Activated naive CD8-positive, alpha-beta T cell (primary cell): Measurements from ENCODE around the gene ROBO3.

Source experiments
- H3K27ac Mint-ChIP-seq: one replicate; pipeline ENCODE4 v1.8.0; 2021; ENCODE audit warnings: mixed read lengths
- H3K27me3 Mint-ChIP-seq: one replicate; pipeline ENCODE4 v1.8.0; 2021; ENCODE audit warnings: mixed read lengths
- H3K36me3 Mint-ChIP-seq: one replicate; pipeline ENCODE4 v1.8.0; 2021; ENCODE audit warnings: mixed read lengths
- H3K4me1 Mint-ChIP-seq: one replicate; pipeline ENCODE4 v1.8.0; 2021; ENCODE audit warnings: low read depth, mixed read lengths
- H3K4me3 Mint-ChIP-seq: one replicate; pipeline ENCODE4 v1.8.0; 2021; ENCODE audit warnings: mild to moderate bottlenecking, mixed read lengths
- H3K9me3 Mint-ChIP-seq: one replicate; pipeline ENCODE4 v1.8.0; 2021; ENCODE audit warnings: low read depth, mixed read lengths

ROBO3 gene

GRCh38 chr11:124865181-124865901 is at the start of gene ROBO3:
TSS of gene ROBO3 (plus strand) at chr11:124865432. CDS start at chr11:124865578, 146 bp downstream.
- Mint-ChIP-seq H3K9me3 (no peaks in the 10 kb centered on the region), H3K36me3 (no peaks in the 10 kb centered on the region), H3K4me3 (peak within 1 kb of the TSS; percentile 20), H3K27me3 (peaks cover 53% of the 10 kb centered on the region), H3K4me1 (peaks cover 42% of the 10 kb centered on the region), H3K27ac (no peak within 1 kb of the TSS)

GRCh38 chr11:124817036-124817435 is 48.2 kb upstream of the ROBO3 start:
- Mint-ChIP-seq H3K9me3 (no peaks in the 10 kb centered on the region), H3K27me3 (peaks cover 40% of the 10 kb centered on the region), H3K27ac (no peak overlapping the region), H3K4me3 (no peak overlapping the region), H3K4me1 (no peaks in the 10 kb centered on the region), H3K36me3 (no peaks in the 10 kb centered on the region)

GRCh38 chr11:124821995-124822730 is 43.1 kb upstream of the ROBO3 start:
- Mint-ChIP-seq H3K4me1 (no peaks in the 10 kb centered on the region), H3K27ac (no peak overlapping the region), H3K4me3 (no peak overlapping the region), H3K9me3 (no peaks in the 10 kb centered on the region), H3K36me3 (peaks cover 2% of the 10 kb centered on the region), H3K27me3 (peaks cover 19% of the 10 kb centered on the region)

DNA sequence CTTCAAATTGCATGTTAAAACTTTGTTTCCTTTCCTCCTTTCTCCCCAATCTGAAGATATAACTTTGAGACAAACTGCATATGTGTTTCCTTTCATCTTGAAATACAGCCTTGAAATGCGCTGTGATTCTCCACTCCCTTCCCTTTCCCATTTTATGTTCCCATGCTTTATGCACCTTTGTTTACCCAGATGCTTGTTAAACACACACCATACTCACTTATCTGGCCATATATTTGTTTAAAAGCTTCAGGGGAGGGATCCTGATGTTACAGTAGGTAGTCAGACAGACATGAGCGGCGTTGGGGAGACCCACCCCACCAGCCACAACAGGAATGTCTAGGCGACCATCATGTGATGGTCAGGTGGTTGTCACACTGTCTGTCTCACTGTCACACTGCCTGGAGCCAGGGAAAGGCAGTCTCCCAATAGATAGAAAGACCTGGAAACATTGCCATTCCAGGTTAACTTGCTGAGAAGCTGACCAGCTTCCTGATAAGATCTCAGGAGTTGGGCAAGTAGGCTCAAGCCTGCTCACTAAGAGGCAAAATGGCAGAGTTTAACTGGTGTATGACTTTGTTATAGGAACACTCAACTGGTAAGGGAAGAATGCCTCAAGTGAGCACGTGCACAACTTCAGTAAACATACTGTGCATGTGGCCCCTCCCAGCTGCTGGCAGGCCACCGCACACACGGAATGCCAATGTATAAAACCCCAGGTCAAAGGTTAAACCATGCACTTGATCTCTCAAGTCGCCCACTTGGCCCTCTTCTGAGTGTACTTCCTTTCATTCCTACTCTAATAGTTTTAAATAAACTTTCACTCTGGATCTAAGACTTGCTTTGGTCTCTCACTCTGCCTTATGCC is 41.5 kb upstream of the ROBO3 start:
- no peak overlapping the region for H3K4me3 Mint-ChIP-seq
- H3K4me1 Mint-ChIP-seq = no peaks in the 10 kb centered on the region
- peaks cover 3% of the 10 kb centered on the region for H3K36me3 Mint-ChIP-seq
- peaks cover 12% of the 10 kb centered on the region for H3K27me3 Mint-ChIP-seq
- H3K9me3 Mint-ChIP-seq = no peaks in the 10 kb centered on the region
- H3K27ac Mint-ChIP-seq = no peak overlapping the region

GRCh38 chr11:124825876-124826275 is 39.4 kb upstream of the ROBO3 start:
- Mint-ChIP-seq H3K27me3 (peaks cover 10% of the 10 kb centered on the region), H3K36me3 (peaks cover 3% of the 10 kb centered on the region), H3K27ac (no peak overlapping the region), H3K9me3 (no peaks in the 10 kb centered on the region), H3K4me1 (no peaks in the 10 kb centered on the region), H3K4me3 (no peak overlapping the region)

DNA sequence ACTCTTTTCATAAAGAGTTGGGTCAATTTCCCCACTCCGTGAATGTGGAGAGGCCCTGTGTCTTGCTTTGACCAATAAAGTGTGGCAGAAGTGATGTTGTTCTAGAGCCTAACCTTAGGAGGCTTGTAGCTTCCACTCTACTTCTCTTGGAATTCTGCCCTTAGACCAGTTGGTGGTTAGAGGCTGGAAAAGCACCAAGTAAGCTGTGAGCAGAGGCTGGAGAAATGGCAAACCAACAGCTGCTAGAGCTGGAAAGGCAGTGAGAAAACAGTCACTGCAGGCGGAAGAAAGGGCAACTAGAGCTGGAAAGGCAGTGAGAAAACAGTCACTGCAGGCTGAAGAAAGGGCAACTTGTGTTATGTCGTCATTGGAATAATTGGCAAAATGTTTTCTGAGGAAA is 35.2 kb upstream of the ROBO3 start:
- Mint-ChIP-seq H3K4me3 (no peak overlapping the region), H3K27me3 (peaks cover 7% of the 10 kb centered on the region), H3K4me1 (no peaks in the 10 kb centered on the region), H3K36me3 (peaks cover 3% of the 10 kb centered on the region), H3K9me3 (no peaks in the 10 kb centered on the region), H3K27ac (no peak overlapping the region)

DNA sequence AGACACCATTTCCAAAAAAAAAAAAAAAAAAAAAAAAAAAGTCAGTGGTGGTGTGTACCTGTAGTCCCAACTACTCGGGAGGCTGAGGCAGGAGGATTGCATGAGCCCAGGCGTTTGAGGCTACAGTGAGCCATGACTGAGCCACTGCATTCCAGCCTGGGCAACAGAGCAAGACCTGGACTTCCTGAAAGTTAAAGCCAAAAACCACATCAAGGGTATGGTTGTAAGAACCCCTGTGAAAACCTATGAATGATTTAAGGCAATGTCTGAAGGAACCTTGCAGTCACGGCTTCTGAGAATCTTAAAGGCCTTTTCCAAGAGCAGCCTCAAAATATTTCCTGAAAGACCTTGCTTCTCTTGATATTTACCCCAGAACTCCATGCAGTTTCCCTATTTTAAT is 34.5 kb upstream of the ROBO3 start:
- H3K4me1 Mint-ChIP-seq = no peaks in the 10 kb centered on the region
- H3K9me3 Mint-ChIP-seq = no peaks in the 10 kb centered on the region
- peaks cover 7% of the 10 kb centered on the region for H3K27me3 Mint-ChIP-seq
- H3K27ac Mint-ChIP-seq = no peak overlapping the region
- H3K36me3 Mint-ChIP-seq = peaks cover 3% of the 10 kb centered on the region
- H3K4me3 Mint-ChIP-seq = no peak overlapping the region

- Mint-ChIP-seq H3K9me3 (no peaks in the 10 kb centered on the region), H3K27me3 (peaks cover 7% of the 10 kb centered on the region), H3K4me3 (no peak overlapping the region), H3K4me1 (peaks cover 6% of the 10 kb centered on the region), H3K36me3 (peaks cover 3% of the 10 kb centered on the region), H3K27ac (no peak overlapping the region)
These were observed 33.3 kb upstream of the ROBO3 start for GRCh38 chr11:124831897-124832296.

DNA sequence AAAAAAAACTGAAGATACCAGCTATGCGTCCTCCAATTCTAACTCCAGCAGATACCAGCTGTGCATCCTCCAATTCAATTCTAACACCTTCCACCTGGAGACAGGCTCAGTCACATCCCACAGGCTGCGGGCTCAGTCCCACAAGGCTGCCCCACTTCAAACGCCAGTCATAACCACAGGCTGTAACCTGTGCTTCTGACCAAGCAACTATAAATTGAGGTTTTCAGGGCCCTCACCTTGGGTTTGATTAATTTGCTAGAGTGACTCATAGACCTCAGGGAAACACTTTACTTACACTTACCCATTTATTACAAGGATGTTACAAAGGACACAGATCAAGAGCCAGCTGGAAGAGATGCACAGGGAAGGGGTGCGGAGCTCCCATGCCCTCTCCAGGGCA is 32.7 kb upstream of the ROBO3 start:
- peaks cover 10% of the 10 kb centered on the region for H3K4me1 Mint-ChIP-seq
- H3K9me3 Mint-ChIP-seq = no peaks in the 10 kb centered on the region
- H3K36me3 Mint-ChIP-seq = no peaks in the 10 kb centered on the region
- H3K27me3 Mint-ChIP-seq = peaks cover 7% of the 10 kb centered on the region
- H3K27ac Mint-ChIP-seq = no peak overlapping the region
- H3K4me3 Mint-ChIP-seq = no peak overlapping the region

DNA sequence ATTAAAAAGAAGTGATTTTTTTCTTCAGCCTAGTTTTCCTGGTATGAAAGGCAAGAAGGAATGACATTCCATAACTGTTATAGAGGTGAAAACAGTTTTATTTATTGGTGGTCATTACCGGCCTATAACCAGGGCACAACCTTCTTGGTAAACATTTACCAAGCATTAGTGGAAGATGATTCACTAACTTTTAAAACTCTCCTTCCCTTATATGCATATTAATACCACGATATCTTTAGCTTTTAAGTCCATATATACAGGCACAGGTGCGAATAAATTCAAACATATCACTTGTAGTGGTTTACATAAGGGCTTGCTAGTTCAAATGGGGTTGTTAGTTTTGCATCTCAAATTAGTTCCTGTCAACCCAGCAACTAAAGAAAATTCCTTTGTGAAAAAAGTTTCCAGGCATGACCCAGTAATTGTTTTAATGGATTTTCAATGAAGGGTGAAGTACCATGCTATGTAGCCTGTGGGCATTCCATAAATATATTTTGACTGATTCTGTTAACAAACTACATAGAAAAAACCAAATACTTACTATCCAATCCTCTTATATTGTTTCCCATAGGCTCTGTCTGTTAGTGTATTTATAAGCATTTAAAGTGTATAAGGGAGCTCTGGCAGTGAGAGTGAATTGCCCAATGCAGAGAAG is 30.6 kb upstream of the ROBO3 start:
- Mint-ChIP-seq H3K4me3 (no peak overlapping the region), H3K36me3 (no peaks in the 10 kb centered on the region), H3K9me3 (no peaks in the 10 kb centered on the region), H3K27me3 (peaks cover 18% of the 10 kb centered on the region), H3K27ac (no peak overlapping the region), H3K4me1 (peaks cover 10% of the 10 kb centered on the region)

DNA sequence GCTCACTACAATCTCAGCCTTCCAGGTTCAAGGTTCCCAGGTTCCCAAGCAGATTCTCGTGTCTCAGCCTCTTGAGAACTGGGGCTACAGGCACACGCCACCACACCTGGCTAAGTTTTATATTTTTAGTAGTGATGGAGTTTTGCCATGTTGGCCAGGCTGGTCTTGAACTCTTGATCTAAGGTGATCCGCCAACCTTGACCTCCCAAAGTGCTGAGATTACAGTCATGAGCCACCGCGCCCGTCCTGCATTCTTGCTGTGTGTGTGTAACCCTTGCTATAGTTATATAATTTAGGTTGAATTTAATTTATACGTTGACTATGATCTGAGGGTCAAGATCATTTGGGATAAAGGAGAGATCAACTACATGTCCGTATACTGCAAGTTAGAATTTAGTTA is 29.3 kb upstream of the ROBO3 start:
- H3K27ac Mint-ChIP-seq = no peak overlapping the region
- peaks cover 25% of the 10 kb centered on the region for H3K27me3 Mint-ChIP-seq
- no peaks in the 10 kb centered on the region for H3K36me3 Mint-ChIP-seq
- peaks cover 15% of the 10 kb centered on the region for H3K4me1 Mint-ChIP-seq
- peak overlapping the region; percentile 66 for H3K4me3 Mint-ChIP-seq
- H3K9me3 Mint-ChIP-seq = no peaks in the 10 kb centered on the region

DNA sequence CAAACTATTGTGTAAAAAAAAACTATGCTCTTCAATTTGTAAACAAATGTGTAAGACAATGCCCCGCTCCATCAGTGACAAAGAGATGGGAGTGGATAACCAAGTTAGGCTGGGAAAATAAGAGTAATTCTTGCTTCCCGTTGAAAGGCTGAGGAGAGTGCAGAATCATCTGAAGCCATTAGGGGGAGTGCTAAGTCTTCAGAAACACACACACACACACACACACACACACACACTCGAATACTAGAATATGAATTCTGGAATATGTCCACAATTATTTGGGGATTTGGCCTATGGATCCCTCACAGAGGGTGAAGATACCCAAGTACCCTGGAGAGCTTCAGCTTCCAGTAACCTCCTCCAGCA is 27.8 kb upstream of the ROBO3 start:
- Mint-ChIP-seq H3K4me1 (peaks cover 15% of the 10 kb centered on the region), H3K9me3 (no peaks in the 10 kb centered on the region), H3K36me3 (no peaks in the 10 kb centered on the region), H3K27ac (no peak overlapping the region), H3K4me3 (no peak overlapping the region), H3K27me3 (peaks cover 37% of the 10 kb centered on the region)

DNA sequence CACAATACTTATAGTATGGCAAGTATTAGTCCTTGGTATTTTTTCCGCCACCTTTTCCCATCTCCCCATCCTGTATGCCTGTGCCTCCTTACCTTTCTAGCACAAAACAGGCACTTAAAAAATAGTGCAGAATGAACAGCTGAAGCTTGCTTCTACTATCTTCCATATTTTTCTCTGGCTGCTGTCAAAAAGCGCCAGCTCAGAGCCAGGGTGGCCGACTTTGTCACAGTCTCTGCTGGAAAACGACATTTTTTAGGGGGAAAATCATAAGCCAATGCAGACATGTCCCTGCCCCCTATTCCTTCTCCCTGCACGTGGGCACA is 26.5 kb upstream of the ROBO3 start:
- no peak overlapping the region for H3K27ac Mint-ChIP-seq
- H3K4me3 Mint-ChIP-seq = peak overlapping the region; percentile 30
- peaks cover 44% of the 10 kb centered on the region for H3K27me3 Mint-ChIP-seq
- H3K4me1 Mint-ChIP-seq = peaks cover 19% of the 10 kb centered on the region
- no peaks in the 10 kb centered on the region for H3K9me3 Mint-ChIP-seq
- no peaks in the 10 kb centered on the region for H3K36me3 Mint-ChIP-seq

DNA sequence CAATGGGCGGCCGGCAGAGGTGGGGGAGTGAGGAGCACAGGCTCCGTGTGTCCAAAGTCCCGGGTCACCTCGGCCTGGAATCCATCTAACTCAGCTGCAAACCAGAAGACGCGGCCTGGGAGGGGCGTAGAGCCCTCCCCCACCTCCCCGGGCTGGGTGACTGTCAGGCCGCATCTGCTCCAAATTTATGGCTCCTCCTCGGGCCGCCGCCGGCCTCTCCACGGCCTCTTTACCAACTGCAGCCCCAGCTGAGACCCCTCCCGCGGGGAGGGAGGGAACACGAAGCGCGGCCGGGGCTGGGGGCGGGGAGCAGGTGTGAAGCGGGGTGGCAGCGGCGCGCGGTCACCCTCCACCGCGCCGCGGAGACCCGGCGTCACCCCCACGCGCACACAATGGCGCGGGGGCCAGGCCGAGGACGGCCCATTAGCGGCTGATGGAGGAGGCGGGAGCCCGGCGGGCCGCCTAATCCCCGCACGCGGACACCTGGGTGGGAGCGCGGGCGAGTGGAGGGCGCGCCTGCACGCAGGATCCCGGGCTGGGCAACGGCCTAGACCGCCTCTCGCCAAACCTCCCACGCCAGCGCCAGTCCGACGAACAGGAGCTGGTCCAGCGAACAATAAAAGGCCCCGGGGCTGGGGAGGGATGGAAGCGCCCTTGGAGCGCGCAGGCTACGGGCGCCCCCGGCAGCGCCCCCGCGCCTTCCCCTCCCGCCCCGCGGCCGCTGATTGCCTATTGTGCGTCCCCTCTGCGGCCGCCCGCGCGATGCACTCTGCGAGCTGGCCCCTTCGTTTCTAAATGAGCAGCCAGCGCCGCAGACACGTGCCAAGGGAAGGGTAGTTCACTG is 25.9 kb upstream of the ROBO3 start:
- Mint-ChIP-seq H3K9me3 (no peaks in the 10 kb centered on the region), H3K36me3 (no peaks in the 10 kb centered on the region), H3K27ac (no peak overlapping the region), H3K27me3 (peaks cover 45% of the 10 kb centered on the region), H3K4me3 (peak overlapping the region; percentile 74), H3K4me1 (peaks cover 19% of the 10 kb centered on the region)
